ENCODE results near the gene USH1G. TPM values are rescaled to one million over a fixed set of nuclear protein-coding genes. Genes with fewer than 3 reads are reported as not detected.
A peak's percentile ranks its signal among the peaks of the same experiment; 100 is the strongest.

The USH1G gene
- total RNA-seq, 1 donor from 2014 or later = 0.56 TPM

DNA sequence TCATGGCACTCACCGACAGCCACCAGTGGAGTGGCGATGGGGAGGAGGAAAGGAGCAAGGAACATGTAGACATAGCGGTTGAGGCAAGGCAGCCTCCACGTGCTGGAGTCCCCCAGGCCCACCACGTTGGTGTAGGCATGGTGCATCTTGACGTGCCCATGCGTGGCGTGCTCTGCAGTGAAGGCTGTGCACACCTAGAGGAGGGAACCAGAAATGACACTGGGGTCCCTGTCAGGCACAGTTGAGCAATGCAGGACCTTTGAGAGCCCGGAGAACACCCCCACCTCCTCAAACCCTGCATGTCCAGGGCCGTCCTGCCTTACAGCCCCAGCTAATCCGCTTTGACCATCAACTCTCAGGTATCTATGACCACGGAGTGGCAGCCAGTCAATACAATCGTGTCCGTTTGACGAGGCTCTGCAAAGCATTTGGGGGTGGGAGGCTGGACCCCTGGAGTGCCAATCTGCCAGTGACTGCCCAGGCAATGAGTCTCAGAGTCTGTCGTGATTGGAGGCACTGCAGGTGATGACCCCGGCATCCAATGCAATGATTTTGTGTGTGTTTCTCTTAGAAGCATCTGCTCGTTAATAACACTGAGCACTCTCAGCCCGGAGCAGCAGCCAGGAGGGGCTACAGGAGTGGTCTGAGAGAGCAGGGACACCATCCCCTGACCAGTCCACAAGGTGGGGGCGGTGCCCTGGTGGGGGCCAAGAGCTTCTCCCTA is 40.4 kb downstream of the USH1G start:
- Mint-ChIP-seq H3K27ac (no peak overlapping the region), H3K36me3 (no peaks in the 10 kb centered on the region), H3K4me3 (no peak overlapping the region), H3K4me1 (ENCODE audit: unreplicated experiment) (no peaks in the 10 kb centered on the region), H3K27me3 (peaks cover 32% of the 10 kb centered on the region), H3K9me3 (no peaks in the 10 kb centered on the region)
- DNase-seq (ENCODE audit: extremely low spot score, unreplicated experiment) = no peak
- TF ChIP-seq, protein P1, sequence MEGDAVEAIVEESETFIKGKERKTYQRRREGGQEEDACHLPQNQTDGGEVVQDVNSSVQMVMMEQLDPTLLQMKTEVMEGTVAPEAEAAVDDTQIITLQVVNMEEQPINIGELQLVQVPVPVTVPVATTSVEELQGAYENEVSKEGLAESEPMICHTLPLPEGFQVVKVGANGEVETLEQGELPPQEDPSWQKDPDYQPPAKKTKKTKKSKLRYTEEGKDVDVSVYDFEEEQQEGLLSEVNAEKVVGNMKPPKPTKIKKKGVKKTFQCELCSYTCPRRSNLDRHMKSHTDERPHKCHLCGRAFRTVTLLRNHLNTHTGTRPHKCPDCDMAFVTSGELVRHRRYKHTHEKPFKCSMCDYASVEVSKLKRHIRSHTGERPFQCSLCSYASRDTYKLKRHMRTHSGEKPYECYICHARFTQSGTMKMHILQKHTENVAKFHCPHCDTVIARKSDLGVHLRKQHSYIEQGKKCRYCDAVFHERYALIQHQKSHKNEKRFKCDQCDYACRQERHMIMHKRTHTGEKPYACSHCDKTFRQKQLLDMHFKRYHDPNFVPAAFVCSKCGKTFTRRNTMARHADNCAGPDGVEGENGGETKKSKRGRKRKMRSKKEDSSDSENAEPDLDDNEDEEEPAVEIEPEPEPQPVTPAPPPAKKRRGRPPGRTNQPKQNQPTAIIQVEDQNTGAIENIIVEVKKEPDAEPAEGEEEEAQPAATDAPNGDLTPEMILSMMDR (conservative IDR thresholded peaks at IDR 0.05) = no peak

DNA sequence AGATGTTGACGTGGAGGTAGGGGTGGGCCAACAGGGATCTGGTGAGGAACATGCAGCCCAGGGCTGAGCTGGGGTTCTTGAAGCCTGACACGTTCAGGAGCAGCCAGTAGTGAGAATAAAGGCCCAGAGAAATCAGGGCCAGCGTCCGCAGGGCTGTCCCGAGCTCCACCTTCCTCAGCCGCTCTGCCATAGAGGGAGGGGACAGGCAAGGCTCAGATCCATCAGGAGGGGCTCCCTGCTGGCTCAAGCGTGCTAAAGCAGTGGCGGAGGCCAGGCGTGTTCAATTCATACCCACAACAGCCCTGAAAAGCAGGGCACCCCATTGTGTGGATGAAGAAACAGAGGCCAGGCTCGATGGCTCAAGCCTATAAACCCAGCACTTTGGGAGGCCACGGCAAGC is 42.0 kb downstream of the USH1G start:
- Mint-ChIP-seq H3K4me1 (ENCODE audit: unreplicated experiment) (no peaks in the 10 kb centered on the region), H3K4me3 (no peak overlapping the region), H3K27ac (no peak overlapping the region), H3K27me3 (peaks cover 24% of the 10 kb centered on the region), H3K9me3 (no peaks in the 10 kb centered on the region), H3K36me3 (no peaks in the 10 kb centered on the region)
- TF ChIP-seq, protein P1 (conservative IDR thresholded peaks at IDR 0.05) = no peak
- no peak for DNase-seq (ENCODE audit: extremely low spot score, unreplicated experiment)

DNA sequence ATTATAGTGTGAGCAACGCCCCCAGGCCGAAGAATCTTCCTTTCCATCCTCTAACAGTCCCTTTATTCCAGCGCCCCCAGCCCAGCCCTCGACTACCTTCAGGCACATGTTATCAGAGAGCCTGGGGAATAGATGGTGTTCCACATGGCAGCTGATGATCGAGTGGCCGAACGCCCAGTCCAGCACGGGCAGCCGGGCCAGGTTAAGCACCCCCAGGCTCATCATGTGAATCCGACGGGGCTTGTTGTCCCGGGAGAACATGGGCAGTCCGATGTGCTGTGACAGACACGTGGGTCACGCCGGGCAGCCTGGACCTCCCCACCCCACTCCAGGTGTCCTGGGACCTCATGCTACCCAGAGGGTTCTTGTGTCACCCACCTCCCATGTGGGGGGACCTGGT is 43.7 kb downstream of the USH1G start:
- Mint-ChIP-seq H3K4me3 (no peak overlapping the region), H3K9me3 (no peaks in the 10 kb centered on the region), H3K27ac (no peak overlapping the region), H3K4me1 (ENCODE audit: unreplicated experiment) (no peaks in the 10 kb centered on the region), H3K27me3 (peaks cover 24% of the 10 kb centered on the region), H3K36me3 (no peaks in the 10 kb centered on the region)
- TF ChIP-seq, protein P1 (conservative IDR thresholded peaks at IDR 0.05) = no peak
- DNase-seq (ENCODE audit: extremely low spot score, unreplicated experiment) = no peak

DNA sequence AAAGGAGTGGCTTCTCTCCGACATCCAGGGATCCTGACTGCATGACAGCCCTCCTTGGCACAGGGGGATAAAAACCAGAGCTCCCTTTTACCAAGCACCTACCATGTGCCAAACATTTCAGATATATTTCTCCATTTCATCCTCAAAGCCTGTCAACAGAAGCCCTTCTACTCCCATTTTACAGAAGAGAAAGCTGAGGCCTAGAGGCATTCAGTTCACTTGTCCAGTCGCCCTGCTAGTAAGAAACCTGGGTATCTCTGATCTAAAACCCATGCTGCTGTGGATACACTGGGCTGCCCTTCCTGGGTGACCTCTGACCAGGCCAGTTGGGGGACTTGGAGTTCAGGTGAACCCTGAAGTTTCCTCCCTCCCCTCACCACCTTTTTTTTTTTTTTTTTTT is 44.4 kb downstream of the USH1G start:
- no peaks in the 10 kb centered on the region for H3K9me3 Mint-ChIP-seq
- H3K27ac Mint-ChIP-seq = peak overlapping the region; percentile 85
- H3K27me3 Mint-ChIP-seq = peaks cover 24% of the 10 kb centered on the region
- no peak for DNase-seq (ENCODE audit: extremely low spot score, unreplicated experiment)
- no peak overlapping the region for H3K4me3 Mint-ChIP-seq
- no peaks in the 10 kb centered on the region for H3K36me3 Mint-ChIP-seq
- H3K4me1 Mint-ChIP-seq (ENCODE audit: unreplicated experiment) = no peaks in the 10 kb centered on the region
- TF ChIP-seq, protein P1 (conservative IDR thresholded peaks at IDR 0.05) = no peak

DNA sequence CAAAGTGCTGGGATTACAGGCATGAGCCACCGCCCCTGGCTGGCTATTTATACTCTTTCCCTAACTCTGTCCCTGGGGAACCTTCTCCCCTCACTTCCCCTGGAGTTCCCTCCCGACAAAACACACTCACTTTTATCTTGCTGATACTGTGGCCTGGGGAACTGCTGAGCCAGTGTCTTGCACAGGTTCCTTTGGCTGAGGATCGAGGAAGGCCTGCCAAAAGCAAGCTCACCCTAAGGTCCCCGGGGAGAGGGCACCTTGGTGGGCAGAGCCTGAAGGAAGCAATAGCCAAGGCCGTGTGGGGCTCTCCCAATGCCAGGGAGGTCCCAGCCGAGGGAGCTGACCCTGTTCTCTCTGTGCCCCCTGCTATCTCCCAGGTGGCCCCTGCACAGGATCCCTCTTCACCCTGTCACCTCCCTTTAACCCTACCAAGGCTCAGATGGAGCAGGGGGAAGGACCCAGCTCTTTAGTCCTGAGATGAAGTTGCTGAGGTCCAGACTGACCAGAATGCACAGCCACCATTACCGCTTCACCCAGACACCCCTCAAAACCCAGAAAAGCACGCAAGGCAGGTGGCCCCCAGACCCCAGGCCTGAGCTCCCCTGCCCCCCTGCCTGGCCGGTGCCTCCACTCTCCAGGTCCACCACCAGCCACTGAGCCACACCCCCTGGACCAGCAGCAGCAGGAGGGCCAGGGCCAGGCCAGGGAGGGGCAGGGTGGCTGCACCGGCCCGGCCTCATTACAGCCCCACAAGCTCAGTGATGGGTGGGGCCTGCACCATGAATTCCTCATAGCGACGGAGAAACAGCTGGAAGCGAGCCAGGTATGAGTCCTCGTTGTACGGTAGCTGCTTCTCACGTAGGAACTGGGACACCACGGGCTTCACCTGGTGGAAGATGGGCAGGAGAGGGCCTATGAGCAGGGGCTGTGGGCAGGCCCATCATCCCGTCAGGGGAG is 45.2 kb downstream of the USH1G start:
- TF ChIP-seq, protein P1 (conservative IDR thresholded peaks at IDR 0.05) = no peak
- peak overlapping the region; percentile 85 for H3K27ac Mint-ChIP-seq
- H3K9me3 Mint-ChIP-seq = no peaks in the 10 kb centered on the region
- peaks cover 22% of the 10 kb centered on the region for H3K27me3 Mint-ChIP-seq
- H3K4me1 Mint-ChIP-seq (ENCODE audit: unreplicated experiment) = no peaks in the 10 kb centered on the region
- DNase-seq (ENCODE audit: extremely low spot score, unreplicated experiment) = no peak
- no peaks in the 10 kb centered on the region for H3K36me3 Mint-ChIP-seq
- H3K4me3 Mint-ChIP-seq = no peak overlapping the region

All from type B pancreatic cell (in vitro differentiated cells).